MM.1S (cell line): ENCODE measurements around the gene EFCAB10.

Experiments used
- DNase-seq: peaks from one replicate; pipeline ENCODE4 v3.0.0-alpha.2; 2015
- H2AFZ ChIP-seq: fragments of 300-600 bp; sonication (generic); 2 replicates; pipeline ENCODE4 v1.6.0; 2016; ENCODE audit warnings: antibody characterized with exemption, low read length
- H3F3A ChIP-seq: fragments of 300-600 bp; sonication (generic); 2 replicates; pipeline ENCODE4 v1.6.1; 2016; ENCODE audit warnings: mild to moderate bottlenecking, antibody characterized with exemption, low read length, moderate library complexity, mixed read lengths; ENCODE audit not compliant: insufficient read depth
- H3K27ac ChIP-seq: fragments of 300-600 bp; sonication (generic); 2 replicates; pipeline ENCODE4 v1.5.1; 2016; ENCODE audit warnings: mild to moderate bottlenecking, low read length
- H3K27me3 ChIP-seq: fragments of 300-600 bp; sonication (generic); replicated peaks from 2 replicates; pipeline ENCODE4 v1.6.0; 2016; ENCODE audit warnings: low read length; ENCODE audit not compliant: insufficient read depth
- H3K36me3 ChIP-seq: fragments of 300-600 bp; sonication (generic); replicated peaks from 2 replicates; pipeline ENCODE4 v1.6.1; 2016; ENCODE audit warnings: mild to moderate bottlenecking, low read length, mixed read lengths; ENCODE audit not compliant: insufficient read depth
- H3K4me1 ChIP-seq: fragments of 300-600 bp; sonication (generic); 2 replicates; pipeline ENCODE4 v1.6.1; 2016; ENCODE audit warnings: low read length, mixed read lengths
- H3K4me2 ChIP-seq: fragments of 300-600 bp; sonication (generic); 2 replicates; pipeline ENCODE4 v1.6.0; 2016; ENCODE audit warnings: low read depth, low read length
- H3K4me3 ChIP-seq: fragments of 300-600 bp; sonication (generic); 2 replicates; pipeline ENCODE4 v1.5.1; 2016; ENCODE audit warnings: low read length, mixed read lengths
- H3K79me2 ChIP-seq: fragments of 300-600 bp; sonication (generic); 2 replicates; pipeline ENCODE4 v1.6.1; 2016; ENCODE audit warnings: mixed run types, low read length, mixed read lengths
- H3K9ac ChIP-seq: fragments of 300-600 bp; sonication (generic); 2 replicates; pipeline ENCODE4 v1.6.1; 2016; ENCODE audit warnings: low read length, mixed read lengths
- H3K9me2 ChIP-seq: fragments of 300-600 bp; sonication (generic); replicated peaks from 2 replicates; pipeline ENCODE4 v1.6.1; 2016; ENCODE audit warnings: mild to moderate bottlenecking, low read length, mixed read lengths; ENCODE audit not compliant: insufficient read depth
- H3K9me3 ChIP-seq: fragments of 300-600 bp; sonication (generic); replicated peaks from 2 replicates; pipeline ENCODE4 v1.6.1; 2016; ENCODE audit warnings: mild to moderate bottlenecking, low read length, mixed read lengths; ENCODE audit not compliant: insufficient read depth
- H4K20me1 ChIP-seq: fragments of 300-600 bp; sonication (generic); 2 replicates; pipeline ENCODE4 v1.6.1; 2016; ENCODE audit warnings: mild to moderate bottlenecking, low read length, moderate library complexity, mixed read lengths; ENCODE audit not compliant: insufficient read depth
- EZH2 ChIP-seq: fragments of 300-600 bp; sonication (generic); optimal IDR thresholded peaks from 2 replicates; pipeline ENCODE3; 2017; ENCODE audit warnings: low read depth, mild to moderate bottlenecking, antibody characterized with exemption, low read length, mixed read lengths
- EZH2phosphoT487 ChIP-seq: fragments of 300-600 bp; sonication (generic); IDR thresholded peaks from 2 replicates; pipeline ENCODE4 v1.6.1; 2018; ENCODE audit warnings: antibody characterized with exemption, low read length
- TF ChIP-seq, protein P1 (sequence below): fragments of 300-600 bp; sonication (generic); IDR thresholded peaks from 2 replicates; pipeline ENCODE4 v1.5.1; 2016; ENCODE audit warnings: antibody characterized with exemption, low read length, mixed read lengths

Gene EFCAB10, protein sequence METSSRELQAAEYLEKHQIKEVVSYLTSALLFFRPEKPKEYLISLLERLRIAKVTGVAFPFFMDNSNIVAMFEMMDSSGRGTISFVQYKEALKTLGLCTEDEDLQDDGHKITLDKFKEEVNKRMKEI

DNA sequence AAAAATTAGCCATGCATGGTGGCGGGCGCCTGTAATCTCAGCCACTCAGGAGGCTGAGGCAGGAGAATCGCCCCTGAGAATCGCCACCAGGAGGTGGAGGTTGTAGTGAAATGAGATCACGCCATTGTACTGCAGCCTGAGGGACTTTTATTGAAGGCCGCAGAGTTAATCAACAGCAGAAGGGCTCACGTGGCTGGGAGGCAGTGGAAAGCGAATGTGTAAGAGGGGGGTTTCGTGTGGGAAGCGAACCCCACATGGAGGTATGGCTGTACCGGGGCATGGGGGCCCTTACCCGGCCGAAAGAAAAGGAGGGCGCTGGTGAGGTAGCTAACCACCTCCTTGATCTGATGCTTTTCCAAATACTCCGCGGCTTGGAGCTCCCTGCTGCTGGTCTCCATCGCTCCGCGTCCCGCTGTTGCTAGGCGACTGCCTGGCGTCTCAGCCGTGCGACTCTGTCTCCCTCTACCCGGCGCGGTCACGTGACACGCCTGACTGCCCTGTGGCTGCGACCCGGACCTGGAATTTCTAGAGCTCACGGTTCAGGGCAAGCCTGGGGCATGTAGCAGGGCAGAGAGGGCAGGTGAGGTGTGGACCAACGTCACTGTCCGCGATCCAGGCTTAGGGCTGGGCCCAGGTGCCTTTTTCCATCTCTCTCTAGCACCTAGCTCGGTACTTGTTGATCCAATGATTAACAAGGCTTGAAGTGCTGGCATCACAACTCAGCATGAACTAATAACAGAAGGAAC, at the start of gene EFCAB10:
TSS of gene EFCAB10 (minus strand) at position 428 of the 746 bp plus-strand sequence. CDS start at position 398, 30 bp downstream.
- Histone ChIP-seq H3K36me3 (no peaks in the 10 kb centered on the region), H3K79me2 (no peaks in the 10 kb centered on the region), H3F3A (no peaks in the 10 kb centered on the region), H3K4me2 (peak within 1 kb of the TSS; percentile 65), H3K9me3 (no peaks in the 10 kb centered on the region), H3K27ac (no peak within 1 kb of the TSS), H4K20me1 (no peaks in the 10 kb centered on the region), H3K27me3 (no peaks in the 10 kb centered on the region), H3K9ac (no peak within 1 kb of the TSS; the same call in 1 of the 2 replicates), H3K4me1 (peaks cover 1% of the 10 kb centered on the region), H2AFZ (peak within 1 kb of the TSS; percentile 64), H3K4me3 (peak within 1 kb of the TSS; percentile 52), H3K9me2 (no peaks in the 10 kb centered on the region)
- peak; percentile 76 for DNase-seq
- TF ChIP-seq EZH2 (no peak), EZH2phosphoT487 (no peak)
- TF ChIP-seq, protein P1, sequence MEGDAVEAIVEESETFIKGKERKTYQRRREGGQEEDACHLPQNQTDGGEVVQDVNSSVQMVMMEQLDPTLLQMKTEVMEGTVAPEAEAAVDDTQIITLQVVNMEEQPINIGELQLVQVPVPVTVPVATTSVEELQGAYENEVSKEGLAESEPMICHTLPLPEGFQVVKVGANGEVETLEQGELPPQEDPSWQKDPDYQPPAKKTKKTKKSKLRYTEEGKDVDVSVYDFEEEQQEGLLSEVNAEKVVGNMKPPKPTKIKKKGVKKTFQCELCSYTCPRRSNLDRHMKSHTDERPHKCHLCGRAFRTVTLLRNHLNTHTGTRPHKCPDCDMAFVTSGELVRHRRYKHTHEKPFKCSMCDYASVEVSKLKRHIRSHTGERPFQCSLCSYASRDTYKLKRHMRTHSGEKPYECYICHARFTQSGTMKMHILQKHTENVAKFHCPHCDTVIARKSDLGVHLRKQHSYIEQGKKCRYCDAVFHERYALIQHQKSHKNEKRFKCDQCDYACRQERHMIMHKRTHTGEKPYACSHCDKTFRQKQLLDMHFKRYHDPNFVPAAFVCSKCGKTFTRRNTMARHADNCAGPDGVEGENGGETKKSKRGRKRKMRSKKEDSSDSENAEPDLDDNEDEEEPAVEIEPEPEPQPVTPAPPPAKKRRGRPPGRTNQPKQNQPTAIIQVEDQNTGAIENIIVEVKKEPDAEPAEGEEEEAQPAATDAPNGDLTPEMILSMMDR = no peak; the same call in 1 of the 2 replicates

DNA sequence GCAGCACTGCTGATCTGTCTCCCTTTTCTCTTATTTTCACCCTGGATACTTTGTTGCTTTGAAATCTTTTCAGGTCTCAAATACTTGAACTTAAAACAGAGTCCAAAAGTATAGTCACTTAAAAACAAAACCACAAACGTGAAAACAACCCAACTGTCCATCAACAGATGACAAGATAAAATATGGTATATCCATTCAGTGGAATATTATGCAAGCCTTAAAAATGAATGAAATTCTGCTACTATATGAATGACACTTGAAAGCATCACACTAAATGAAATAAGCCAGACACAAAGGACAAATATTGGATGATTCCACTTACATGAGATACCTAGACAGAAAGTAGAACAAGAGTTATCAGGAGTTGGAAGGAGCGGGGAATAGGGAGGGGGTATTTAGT, 44.7 kb upstream of the EFCAB10 start:
- no peaks in the 10 kb centered on the region for H3K4me1 ChIP-seq
- no peaks in the 10 kb centered on the region for H3K79me2 ChIP-seq
- H4K20me1 ChIP-seq = no peaks in the 10 kb centered on the region
- H3F3A ChIP-seq = no peaks in the 10 kb centered on the region
- H3K27me3 ChIP-seq = no peaks in the 10 kb centered on the region
- no peak overlapping the region for H3K4me2 ChIP-seq
- TF ChIP-seq, protein P1 = no peak
- TF ChIP-seq EZH2 (no peak), EZH2phosphoT487 (no peak)
- H3K9me3 ChIP-seq = no peaks in the 10 kb centered on the region
- H3K9ac ChIP-seq = no peak overlapping the region
- no peak overlapping the region for H2AFZ ChIP-seq
- no peak for DNase-seq
- H3K4me3 ChIP-seq = no peak overlapping the region
- no peaks in the 10 kb centered on the region for H3K36me3 ChIP-seq
- H3K9me2 ChIP-seq = no peaks in the 10 kb centered on the region
- H3K27ac ChIP-seq = no peak overlapping the region

DNA sequence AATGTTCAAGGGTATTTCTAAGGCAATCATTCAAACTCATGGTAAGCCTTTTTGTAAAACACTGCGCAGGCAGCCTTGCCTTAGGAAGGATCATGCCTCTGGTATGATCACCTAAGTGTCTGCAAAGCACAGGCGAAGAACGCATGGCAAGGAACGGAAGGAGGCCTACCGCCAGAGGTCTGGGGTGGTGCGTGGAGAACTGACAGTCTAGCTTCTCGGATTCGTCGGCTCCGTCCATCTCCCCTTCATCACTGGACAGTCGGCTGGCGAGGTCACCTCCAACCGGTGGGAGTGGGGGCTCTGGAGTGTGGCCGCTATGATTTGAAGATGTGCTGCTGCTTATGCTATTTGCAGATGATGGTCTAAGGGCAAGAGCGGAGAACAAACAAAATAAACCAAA, 42.6 kb upstream of the EFCAB10 start:
- Histone ChIP-seq H3K27ac (no peak overlapping the region), H3K9ac (no peak overlapping the region), H3K9me2 (no peaks in the 10 kb centered on the region), H3K4me3 (no peak overlapping the region), H3K4me1 (no peaks in the 10 kb centered on the region), H3K79me2 (no peaks in the 10 kb centered on the region), H2AFZ (no peak overlapping the region), H3K4me2 (no peak overlapping the region), H3K9me3 (no peaks in the 10 kb centered on the region), H4K20me1 (no peaks in the 10 kb centered on the region), H3K27me3 (no peaks in the 10 kb centered on the region), H3K36me3 (no peaks in the 10 kb centered on the region), H3F3A (no peaks in the 10 kb centered on the region)
- no peak for DNase-seq
- TF ChIP-seq, protein P1 = no peak
- no peak for TF ChIP-seq EZH2phosphoT487
- no peak for TF ChIP-seq EZH2
